ENCODE measurements around the gene REN.

The REN gene

GRCh38 chr1:204155881-204156280, 10.3 kb downstream of the REN start:
- H3K4me3 ChIP-seq (ENCODE audit: insufficient read depth, low read depth, low read length, poor library complexity, severe bottlenecking), result no peak overlapping the region
- H3K9me3 ChIP-seq (ENCODE audit: control insufficient read depth, low read length), result no peaks in the 10 kb centered on the region
- no peak for DNase-seq
- H3K27ac ChIP-seq (ENCODE audit: insufficient read depth, low read length, poor library complexity, severe bottlenecking), result no peak overlapping the region
- H3K27me3 ChIP-seq (replicated peaks; ENCODE audit: control insufficient read depth, insufficient read depth, low read length, poor library complexity, severe bottlenecking), result no peaks in the 10 kb centered on the region
- peaks cover 9% of the 10 kb centered on the region for H3K4me1 ChIP-seq (ENCODE audit: control insufficient read depth, insufficient read depth, low read length, poor library complexity, severe bottlenecking)
- H3K36me3 ChIP-seq (ENCODE audit: control insufficient read depth, insufficient read depth, low read length), result no peaks in the 10 kb centered on the region

DNA sequence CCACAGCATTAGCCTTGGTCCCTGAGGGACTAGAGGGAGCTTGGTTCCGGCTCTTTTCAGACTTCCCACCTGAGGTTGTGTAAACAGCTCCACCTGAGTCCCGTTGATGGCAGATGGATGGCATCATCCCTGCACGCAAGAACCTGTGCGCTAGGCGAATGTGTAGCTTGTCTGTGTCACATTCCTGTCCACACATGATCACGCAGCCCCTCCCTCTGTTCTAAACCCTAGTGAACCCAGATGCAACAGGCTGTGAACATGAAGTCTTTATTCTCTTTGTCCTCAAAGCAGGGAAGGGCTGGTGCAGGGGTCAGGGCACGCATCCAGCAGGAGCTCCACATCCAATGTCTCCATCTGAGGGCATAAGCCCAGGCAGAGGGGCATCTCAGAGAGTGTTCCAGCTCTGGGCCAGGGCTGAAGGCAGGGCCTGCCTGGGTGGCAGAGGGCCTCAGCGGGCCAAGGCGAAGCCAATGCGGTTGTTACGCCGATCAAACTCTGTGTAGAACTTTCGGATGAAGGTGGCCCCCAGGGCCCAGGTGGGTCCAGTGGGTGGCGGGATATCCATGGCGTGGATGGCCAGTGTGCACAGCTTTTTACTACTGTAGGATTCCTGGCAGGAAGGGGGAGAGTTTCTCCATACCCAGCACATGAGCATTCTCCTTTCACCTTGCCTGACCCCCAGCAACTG, 11.4 kb downstream of the REN start:
- H3K4me3 ChIP-seq (ENCODE audit: insufficient read depth, low read depth, low read length, poor library complexity, severe bottlenecking), result no peak overlapping the region
- no peak overlapping the region for H3K27ac ChIP-seq (ENCODE audit: insufficient read depth, low read length, poor library complexity, severe bottlenecking)
- no peaks in the 10 kb centered on the region for H3K9me3 ChIP-seq (ENCODE audit: control insufficient read depth, low read length)
- H3K27me3 ChIP-seq (replicated peaks; ENCODE audit: control insufficient read depth, insufficient read depth, low read length, poor library complexity, severe bottlenecking), result no peaks in the 10 kb centered on the region
- H3K36me3 ChIP-seq (ENCODE audit: control insufficient read depth, insufficient read depth, low read length), result no peaks in the 10 kb centered on the region
- peaks cover 10% of the 10 kb centered on the region for H3K4me1 ChIP-seq (ENCODE audit: control insufficient read depth, insufficient read depth, low read length, poor library complexity, severe bottlenecking)
- DNase-seq, result no peak

- Histone ChIP-seq H3K27me3 (replicated peaks; ENCODE audit: control insufficient read depth, insufficient read depth, low read length, poor library complexity, severe bottlenecking) (no peaks in the 10 kb centered on the region), H3K4me1 (ENCODE audit: control insufficient read depth, insufficient read depth, low read length, poor library complexity, severe bottlenecking) (peaks cover 10% of the 10 kb centered on the region), H3K9me3 (ENCODE audit: control insufficient read depth, low read length) (no peaks in the 10 kb centered on the region), H3K27ac (ENCODE audit: insufficient read depth, low read length, poor library complexity, severe bottlenecking) (no peak overlapping the region), H3K4me3 (ENCODE audit: insufficient read depth, low read depth, low read length, poor library complexity, severe bottlenecking) (no peak overlapping the region), H3K36me3 (ENCODE audit: control insufficient read depth, insufficient read depth, low read length) (no peaks in the 10 kb centered on the region)
- no peak for DNase-seq
Measured at GRCh38 chr1:204153667-204154066, 12.5 kb downstream of the REN start.

DNA sequence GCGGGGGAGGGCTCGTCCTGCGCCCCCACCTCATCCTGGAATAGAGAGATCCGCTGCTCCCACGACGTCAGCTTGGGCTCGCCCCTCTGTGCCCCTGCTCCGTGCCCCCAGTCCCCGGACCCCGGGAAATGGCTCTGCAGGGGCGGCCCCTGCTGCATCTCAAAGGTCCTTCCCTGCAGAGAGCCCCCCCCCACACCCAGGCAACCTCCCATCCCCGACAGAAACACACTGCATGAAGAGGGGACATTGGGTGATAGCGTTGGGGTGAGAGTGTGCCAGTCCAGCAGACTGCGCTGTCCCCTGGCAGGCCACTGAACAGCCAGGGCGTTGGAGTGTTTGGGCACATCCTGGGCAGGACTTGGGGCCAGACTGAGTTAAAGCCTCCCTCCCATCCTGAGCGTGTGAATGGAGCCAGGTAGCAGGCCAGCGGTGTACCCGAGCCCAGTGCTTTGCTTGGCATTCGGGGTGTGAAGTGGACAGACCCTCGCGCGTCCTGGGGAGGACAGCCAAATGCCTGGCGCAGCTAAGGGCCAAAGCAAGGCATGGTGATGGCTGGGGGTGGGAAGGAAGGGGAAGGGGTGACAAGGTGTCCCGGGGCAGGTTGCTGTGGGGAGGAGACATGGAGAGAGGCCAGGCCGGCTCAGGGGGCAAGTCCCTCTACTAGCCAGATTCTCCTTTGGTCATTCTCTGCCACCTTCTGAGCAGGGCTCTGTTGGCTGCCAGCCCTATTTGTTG, 13.7 kb downstream of the REN start:
- H3K9me3 ChIP-seq (ENCODE audit: control insufficient read depth, low read length), result no peaks in the 10 kb centered on the region
- H3K27me3 ChIP-seq (replicated peaks; ENCODE audit: control insufficient read depth, insufficient read depth, low read length, poor library complexity, severe bottlenecking), result no peaks in the 10 kb centered on the region
- H3K27ac ChIP-seq (ENCODE audit: insufficient read depth, low read length, poor library complexity, severe bottlenecking), result peak overlapping the region; percentile 11
- no peaks in the 10 kb centered on the region for H3K36me3 ChIP-seq (ENCODE audit: control insufficient read depth, insufficient read depth, low read length)
- peak overlapping the region; percentile 58 for H3K4me3 ChIP-seq (ENCODE audit: insufficient read depth, low read depth, low read length, poor library complexity, severe bottlenecking)
- no peak for DNase-seq
- peaks cover 10% of the 10 kb centered on the region for H3K4me1 ChIP-seq (ENCODE audit: control insufficient read depth, insufficient read depth, low read length, poor library complexity, severe bottlenecking)

DNA sequence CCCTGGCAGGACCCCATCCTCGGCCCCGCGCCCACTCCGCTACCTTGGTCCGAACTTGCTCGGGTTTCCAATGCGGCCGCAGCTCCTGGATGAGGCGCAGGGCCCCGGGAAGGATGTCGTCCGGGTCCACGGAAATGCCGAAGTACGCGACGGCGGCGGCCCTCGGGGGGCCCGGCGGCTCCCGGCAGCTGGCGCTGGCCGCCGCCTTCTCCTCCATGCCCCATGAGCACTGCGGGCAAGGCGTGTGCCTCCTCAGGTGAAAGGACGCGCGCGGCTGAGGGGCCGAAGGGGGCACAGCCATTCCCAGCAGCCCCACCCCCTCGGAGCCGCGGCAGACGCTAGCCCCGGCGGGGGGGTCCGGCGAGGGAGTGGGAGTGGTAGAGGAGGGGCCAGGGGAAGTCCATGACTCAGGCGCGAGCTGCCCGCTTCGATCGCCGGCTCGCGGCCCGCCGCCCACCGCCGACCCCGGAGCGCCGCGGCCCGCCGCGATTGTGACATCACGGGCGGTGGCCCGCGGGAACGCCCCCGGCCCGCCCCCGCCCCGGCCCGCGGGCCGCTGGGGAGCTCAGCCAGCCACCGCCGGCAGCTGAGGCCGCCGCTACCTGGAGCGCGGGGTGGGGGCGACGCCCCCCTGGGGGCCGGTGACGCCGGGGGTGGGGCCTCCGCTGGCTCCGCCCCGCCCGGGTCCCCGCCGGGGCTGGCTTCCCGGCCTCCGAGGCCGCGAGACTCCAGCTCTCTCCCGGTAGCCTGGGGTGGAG, 14.4 kb downstream of the REN start, which contains the start of gene ETNK2:
Gene ETNK2 (minus strand): TSS at position 493 of the 758 bp plus-strand sequence. CDS start 192 bp downstream, at position 301.
- H3K4me1 ChIP-seq (ENCODE audit: control insufficient read depth, insufficient read depth, low read length, poor library complexity, severe bottlenecking), result peaks cover 10% of the 10 kb centered on the region
- H3K4me3 ChIP-seq (ENCODE audit: insufficient read depth, low read depth, low read length, poor library complexity, severe bottlenecking), result peak within 1 kb of the TSS; percentile 86
- H3K27ac ChIP-seq (ENCODE audit: insufficient read depth, low read length, poor library complexity, severe bottlenecking), result peak within 1 kb of the TSS; percentile 42
- H3K36me3 ChIP-seq (ENCODE audit: control insufficient read depth, insufficient read depth, low read length), result no peaks in the 10 kb centered on the region
- H3K9me3 ChIP-seq (ENCODE audit: control insufficient read depth, low read length), result no peaks in the 10 kb centered on the region
- H3K27me3 ChIP-seq (replicated peaks; ENCODE audit: control insufficient read depth, insufficient read depth, low read length, poor library complexity, severe bottlenecking), result no peaks in the 10 kb centered on the region
- DNase-seq, result peak; percentile 53 to 61 (median 56)

GRCh38 chr1:204150702-204151551, 15.2 kb downstream of the REN start:
- Histone ChIP-seq H3K9me3 (ENCODE audit: control insufficient read depth, low read length) (no peaks in the 10 kb centered on the region), H3K4me1 (ENCODE audit: control insufficient read depth, insufficient read depth, low read length, poor library complexity, severe bottlenecking) (peaks cover 10% of the 10 kb centered on the region), H3K27ac (ENCODE audit: insufficient read depth, low read length, poor library complexity, severe bottlenecking) (peak overlapping the region; percentile 42), H3K36me3 (ENCODE audit: control insufficient read depth, insufficient read depth, low read length) (no peaks in the 10 kb centered on the region), H3K27me3 (replicated peaks; ENCODE audit: control insufficient read depth, insufficient read depth, low read length, poor library complexity, severe bottlenecking) (no peaks in the 10 kb centered on the region), H3K4me3 (ENCODE audit: insufficient read depth, low read depth, low read length, poor library complexity, severe bottlenecking) (peak overlapping the region; percentile 86)
- no peak for DNase-seq

DNA sequence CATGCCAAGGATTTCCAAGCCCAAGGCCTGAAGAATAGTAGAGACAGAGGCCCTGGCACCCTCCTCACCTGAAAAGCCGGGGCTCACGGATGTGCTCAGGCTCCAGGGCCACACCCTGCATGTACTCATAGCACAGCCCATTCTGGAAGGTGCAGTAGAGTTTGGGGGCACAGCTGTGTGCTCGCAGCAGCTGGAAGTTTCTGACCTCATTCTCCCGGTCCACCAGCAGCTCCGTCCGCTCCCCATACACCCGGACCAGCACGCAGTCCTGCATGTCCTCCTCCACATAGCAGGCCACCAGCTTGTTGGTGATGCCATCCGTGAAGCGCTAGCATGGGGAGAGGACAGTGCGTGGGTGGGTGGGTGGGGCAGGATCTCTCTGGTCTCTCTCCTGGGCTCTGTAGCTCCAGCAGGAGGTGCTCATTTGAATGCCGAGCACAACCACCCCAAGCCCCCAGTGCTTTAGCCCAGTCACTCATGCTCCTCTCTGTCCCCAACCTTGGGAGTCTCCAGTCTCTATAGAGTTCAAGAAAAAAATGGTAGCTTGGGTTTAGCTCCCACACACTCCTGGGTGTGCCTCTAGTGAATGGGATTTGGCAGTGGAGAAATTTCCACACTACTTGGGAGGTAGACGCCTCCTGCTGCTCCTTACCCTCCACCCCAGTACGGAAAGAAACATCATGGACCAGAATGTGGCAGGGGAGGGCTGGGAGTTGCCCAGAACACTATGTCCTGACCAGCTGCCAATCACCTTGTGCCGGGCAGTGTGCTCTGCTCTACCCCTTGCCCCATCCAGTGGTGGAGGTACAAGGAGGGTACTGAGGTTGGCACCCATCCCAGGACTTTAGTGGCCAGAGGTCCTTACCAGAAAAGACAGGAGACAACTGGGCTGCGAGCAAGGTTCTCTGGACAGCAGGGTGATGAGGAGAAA, 16.2 kb downstream of the REN start:
- H3K27me3 ChIP-seq (replicated peaks; ENCODE audit: control insufficient read depth, insufficient read depth, low read length, poor library complexity, severe bottlenecking), result no peaks in the 10 kb centered on the region
- H3K4me3 ChIP-seq (ENCODE audit: insufficient read depth, low read depth, low read length, poor library complexity, severe bottlenecking), result no peak overlapping the region
- H3K27ac ChIP-seq (ENCODE audit: insufficient read depth, low read length, poor library complexity, severe bottlenecking), result no peak overlapping the region
- H3K9me3 ChIP-seq (ENCODE audit: control insufficient read depth, low read length), result no peaks in the 10 kb centered on the region
- no peak for DNase-seq
- peaks cover 10% of the 10 kb centered on the region for H3K4me1 ChIP-seq (ENCODE audit: control insufficient read depth, insufficient read depth, low read length, poor library complexity, severe bottlenecking)
- no peaks in the 10 kb centered on the region for H3K36me3 ChIP-seq (ENCODE audit: control insufficient read depth, insufficient read depth, low read length)

DNA sequence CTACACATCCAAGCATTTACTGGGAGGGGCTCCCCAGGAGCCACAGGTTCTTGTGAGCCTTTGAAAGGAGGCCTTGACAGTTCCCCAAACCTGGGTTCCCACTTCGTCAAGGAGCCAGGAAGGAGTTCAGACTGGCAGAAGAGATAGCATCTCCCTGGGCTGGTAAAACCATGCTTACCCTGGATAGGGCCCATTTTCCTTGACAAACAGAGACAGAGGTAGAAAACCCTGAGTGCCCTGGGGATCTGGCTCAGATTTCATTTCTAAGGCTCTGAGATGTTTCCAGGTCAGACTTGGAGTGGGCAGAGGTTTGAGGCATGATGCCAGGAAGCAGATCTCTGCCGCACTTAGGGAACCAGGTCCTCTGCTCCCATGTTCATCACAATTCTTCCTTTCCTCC, 17.0 kb downstream of the REN start:
- H3K27me3 ChIP-seq (replicated peaks; ENCODE audit: control insufficient read depth, insufficient read depth, low read length, poor library complexity, severe bottlenecking), result no peaks in the 10 kb centered on the region
- H3K36me3 ChIP-seq (ENCODE audit: control insufficient read depth, insufficient read depth, low read length), result no peaks in the 10 kb centered on the region
- H3K9me3 ChIP-seq (ENCODE audit: control insufficient read depth, low read length), result no peaks in the 10 kb centered on the region
- H3K27ac ChIP-seq (ENCODE audit: insufficient read depth, low read length, poor library complexity, severe bottlenecking), result no peak overlapping the region
- peaks cover 10% of the 10 kb centered on the region for H3K4me1 ChIP-seq (ENCODE audit: control insufficient read depth, insufficient read depth, low read length, poor library complexity, severe bottlenecking)
- DNase-seq, result no peak
- no peak overlapping the region for H3K4me3 ChIP-seq (ENCODE audit: insufficient read depth, low read depth, low read length, poor library complexity, severe bottlenecking)

Data from effector memory CD4-positive, alpha-beta T cell (primary cell).